WERI-Rb-1 (cell line): Measurements from ENCODE around the gene HDGF.

Experiments used
- DNase-seq: peaks from one replicate; pipeline ENCODE4 v3.0.0-alpha.2; 2020
- H3K27ac ChIP-seq: fragments of 250-450 bp; sonication (Bioruptor Pico); 2 replicates; pipeline ENCODE4 v1.5.1; 2020; ENCODE audit warnings: mild to moderate bottlenecking, moderate library complexity
- H3K27me3 ChIP-seq: fragments of 250-450 bp; sonication (Bioruptor Pico); 2 replicates; pipeline ENCODE4 v1.5.1; 2021; ENCODE audit warnings: mild to moderate bottlenecking, low read depth, moderate library complexity; ENCODE audit not compliant: insufficient read depth, severe bottlenecking
- H3K36me3 ChIP-seq: fragments of 250-450 bp; sonication (Bioruptor Pico); 2 replicates; pipeline ENCODE4 v1.5.1; 2020; ENCODE audit warnings: mild to moderate bottlenecking, moderate library complexity
- H3K4me3 ChIP-seq: 2 replicates; pipeline ENCODE4 v1.5.1; 2011; ENCODE audit warnings: low read depth, mild to moderate bottlenecking, control low read depth, low read length
- H3K9me3 ChIP-seq: fragments of 250-450 bp; sonication (Bioruptor Pico); 2 replicates; pipeline ENCODE4 v1.5.1; 2021; ENCODE audit warnings: mild to moderate bottlenecking, moderate library complexity; ENCODE audit not compliant: severe bottlenecking
- TF ChIP-seq, protein P1 (sequence below): IDR thresholded peaks from 2 replicates; pipeline ENCODE4 v1.5.1; 2011; ENCODE audit warnings: low read depth, mild to moderate bottlenecking, control low read depth, inconsistent platforms, low read length

Gene HDGF

DNA sequence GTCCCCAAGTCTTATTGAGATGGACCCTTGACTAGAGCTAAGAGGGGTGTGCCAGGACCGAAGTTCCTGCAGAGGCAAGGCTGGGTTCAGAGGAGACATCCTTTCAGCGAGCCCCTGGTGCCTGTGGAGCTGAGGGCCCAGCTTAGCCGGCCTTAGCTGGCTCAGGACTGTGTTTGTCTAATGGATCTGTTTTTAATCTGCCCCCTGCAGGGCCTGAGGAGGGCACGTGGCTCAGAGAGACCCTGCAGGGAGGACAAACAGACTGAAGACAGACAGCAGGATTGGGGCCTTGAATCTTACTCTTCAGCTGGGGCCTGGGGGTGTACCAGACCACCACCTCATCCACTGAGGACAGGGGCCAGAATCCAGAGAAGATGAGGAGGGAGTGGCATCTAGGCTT is 47.7 kb downstream of the HDGF start:
- peak; percentile 94 for DNase-seq
- Histone ChIP-seq H3K36me3 (peaks cover 47% of the 10 kb centered on the region), H3K4me3 (peak overlapping the region; percentile 74), H3K27me3 (no peaks in the 10 kb centered on the region), H3K27ac (peak overlapping the region; percentile 86), H3K9me3 (no peaks in the 10 kb centered on the region)
- TF ChIP-seq, protein P1, sequence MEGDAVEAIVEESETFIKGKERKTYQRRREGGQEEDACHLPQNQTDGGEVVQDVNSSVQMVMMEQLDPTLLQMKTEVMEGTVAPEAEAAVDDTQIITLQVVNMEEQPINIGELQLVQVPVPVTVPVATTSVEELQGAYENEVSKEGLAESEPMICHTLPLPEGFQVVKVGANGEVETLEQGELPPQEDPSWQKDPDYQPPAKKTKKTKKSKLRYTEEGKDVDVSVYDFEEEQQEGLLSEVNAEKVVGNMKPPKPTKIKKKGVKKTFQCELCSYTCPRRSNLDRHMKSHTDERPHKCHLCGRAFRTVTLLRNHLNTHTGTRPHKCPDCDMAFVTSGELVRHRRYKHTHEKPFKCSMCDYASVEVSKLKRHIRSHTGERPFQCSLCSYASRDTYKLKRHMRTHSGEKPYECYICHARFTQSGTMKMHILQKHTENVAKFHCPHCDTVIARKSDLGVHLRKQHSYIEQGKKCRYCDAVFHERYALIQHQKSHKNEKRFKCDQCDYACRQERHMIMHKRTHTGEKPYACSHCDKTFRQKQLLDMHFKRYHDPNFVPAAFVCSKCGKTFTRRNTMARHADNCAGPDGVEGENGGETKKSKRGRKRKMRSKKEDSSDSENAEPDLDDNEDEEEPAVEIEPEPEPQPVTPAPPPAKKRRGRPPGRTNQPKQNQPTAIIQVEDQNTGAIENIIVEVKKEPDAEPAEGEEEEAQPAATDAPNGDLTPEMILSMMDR, result 0 out of 2 replicates have a peak, but pooled peaks have one; percentile 4

DNA sequence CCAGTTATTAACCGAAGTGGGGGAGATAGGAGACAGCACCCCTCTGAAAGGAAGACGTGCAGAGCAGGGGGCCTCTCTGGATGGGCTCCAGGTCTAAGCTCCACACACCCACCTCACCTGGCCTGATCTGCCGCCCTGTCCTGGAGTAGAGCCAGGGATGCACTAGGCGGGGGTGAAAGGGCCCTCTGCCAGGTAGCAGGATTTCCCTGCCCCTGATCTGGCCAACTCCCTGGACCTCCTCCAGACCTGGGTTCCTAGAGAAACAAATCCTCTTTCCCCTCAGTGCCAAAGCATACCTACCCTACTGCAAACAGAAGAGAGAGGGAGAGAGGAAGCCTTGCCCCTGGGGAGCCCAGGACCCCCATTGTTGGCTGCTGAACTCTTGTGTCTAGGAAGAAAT is 48.1 kb downstream of the HDGF start:
- TF ChIP-seq, protein P1, result no peak
- Histone ChIP-seq H3K27me3 (no peaks in the 10 kb centered on the region), H3K4me3 (peak overlapping the region; percentile 74), H3K36me3 (peaks cover 51% of the 10 kb centered on the region), H3K9me3 (no peaks in the 10 kb centered on the region), H3K27ac (peak overlapping the region; percentile 86)
- no peak for DNase-seq

DNA sequence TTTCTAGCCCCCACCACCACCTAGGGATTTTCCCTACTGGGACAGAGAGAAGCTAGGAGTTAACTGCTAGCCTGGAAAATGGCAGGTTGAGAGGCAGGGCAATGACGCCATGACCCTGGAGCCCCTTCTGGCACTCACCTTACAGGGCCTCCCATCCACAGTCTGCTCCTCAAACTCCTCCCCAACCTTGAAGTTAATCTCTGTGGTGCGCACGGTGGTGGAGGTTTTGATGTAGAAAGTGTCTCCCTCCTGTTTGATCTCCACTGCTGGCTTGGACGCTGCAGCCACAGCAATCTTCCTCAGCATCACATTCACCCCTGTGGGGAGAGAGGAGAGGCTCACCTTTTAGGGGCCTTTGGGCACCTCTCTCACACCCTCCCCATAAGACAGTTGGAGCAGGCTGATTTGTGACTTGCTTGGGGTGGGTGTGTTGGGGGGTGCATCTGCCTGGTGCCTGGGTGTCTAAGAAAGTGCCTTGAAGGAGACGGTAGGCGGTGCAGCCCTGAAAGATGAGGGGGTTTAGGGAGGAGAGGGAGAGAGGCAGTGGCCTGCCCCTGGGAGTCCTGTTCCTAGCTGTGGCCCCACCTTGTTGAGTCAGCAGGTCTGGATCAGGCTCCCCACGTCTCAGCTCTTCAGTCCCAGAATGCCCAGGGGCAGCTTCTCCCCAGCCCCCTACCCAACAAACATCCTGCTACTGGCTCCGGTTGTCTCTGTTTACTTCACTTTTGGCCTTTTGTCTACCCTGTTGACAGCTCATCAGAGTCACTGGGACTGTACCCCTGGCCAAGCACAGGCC is 50.5 kb downstream of the HDGF start:
- no peak overlapping the region for H3K4me3 ChIP-seq
- peak overlapping the region; percentile 59 for H3K27ac ChIP-seq
- TF ChIP-seq, protein P1, result no peak
- H3K9me3 ChIP-seq, result no peaks in the 10 kb centered on the region
- DNase-seq, result peak; percentile 77
- peaks cover 58% of the 10 kb centered on the region for H3K36me3 ChIP-seq
- no peaks in the 10 kb centered on the region for H3K27me3 ChIP-seq

DNA sequence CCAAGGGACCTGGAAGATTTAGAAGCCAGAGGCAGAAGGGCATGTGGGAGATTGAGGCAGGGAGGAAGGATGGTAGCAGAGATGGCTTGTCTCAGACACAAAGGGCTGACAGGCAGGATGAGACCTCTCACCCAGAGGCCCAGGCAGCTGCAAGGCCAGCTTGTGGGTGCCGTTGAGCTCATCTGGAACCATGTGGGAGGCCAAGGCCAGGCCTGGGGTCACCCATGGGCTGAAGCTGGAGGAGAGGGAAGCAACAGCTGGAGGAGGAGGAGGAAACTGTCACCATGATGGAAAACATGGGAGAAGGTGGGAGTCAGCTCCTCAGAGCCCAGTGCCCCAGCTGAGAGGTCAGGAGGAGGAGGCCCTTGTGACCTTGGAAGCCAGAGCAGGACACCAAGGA is 52.5 kb downstream of the HDGF start:
- no peak for DNase-seq
- TF ChIP-seq, protein P1, result no peak
- H3K27me3 ChIP-seq, result no peaks in the 10 kb centered on the region
- H3K36me3 ChIP-seq, result peaks cover 55% of the 10 kb centered on the region
- H3K9me3 ChIP-seq, result no peaks in the 10 kb centered on the region
- H3K27ac ChIP-seq, result no peak overlapping the region; the same call in 1 of the 2 replicates
- no peak overlapping the region for H3K4me3 ChIP-seq

- peaks cover 48% of the 10 kb centered on the region for H3K36me3 ChIP-seq
- TF ChIP-seq, protein P1, result no peak
- H3K9me3 ChIP-seq, result no peaks in the 10 kb centered on the region
- H3K4me3 ChIP-seq, result no peak overlapping the region
- H3K27ac ChIP-seq, result peak overlapping the region; percentile 71
- DNase-seq, result peak; percentile 97
- no peaks in the 10 kb centered on the region for H3K27me3 ChIP-seq
These were observed 54.0 kb downstream of the HDGF start for GRCh38 chr1:156697481-156697880.

GRCh38 chr1:156696755-156697154 is 54.7 kb downstream of the HDGF start:
- H3K4me3 ChIP-seq, result no peak overlapping the region
- H3K27me3 ChIP-seq, result no peaks in the 10 kb centered on the region

More at GRCh38 chr1:156696755-156697154, 54.7 kb downstream of the HDGF start:
- no peak for DNase-seq
- TF ChIP-seq, protein P1, result no peak
- Histone ChIP-seq H3K36me3 (peaks cover 41% of the 10 kb centered on the region), H3K27ac (peak overlapping the region; percentile 71), H3K9me3 (no peaks in the 10 kb centered on the region)
